DMS153 treated with DMSO at 0.1 percent for 48 hours (cell line): ENCODE results near the gene TMED9.
"Not testable (repeated sequence)": the region's sequence is repeated elsewhere in the genome, so short reads cannot be mapped to it uniquely, and the experiment has no call there.

ENCODE experiments used
- DNase-seq: peaks from one replicate; lab custom pipeline; 2025; ENCODE audit not compliant: unreplicated experiment; lab: John Stamatoyannopoulos, UW

TMED9 gene

GRCh38 chr5:177605667-177606066, 13.7 kb downstream of the TMED9 start:
- DNase-seq: no peak

- DNase-seq: no peak
Observed at GRCh38 chr5:177606071-177607051, 14.4 kb downstream of the TMED9 start.

- no peak for DNase-seq
Observed at GRCh38 chr5:177607115-177607451, 15.1 kb downstream of the TMED9 start.

- peak; percentile 22 for DNase-seq
Observed at GRCh38 chr5:177607452-177608192, 15.6 kb downstream of the TMED9 start.

- no peak for DNase-seq
Observed at GRCh38 chr5:177608243-177609075, 16.5 kb downstream of the TMED9 start.

- no peak for DNase-seq
Observed at GRCh38 chr5:177609076-177610059, 17.4 kb downstream of the TMED9 start.

GRCh38 chr5:177610131-177610769, 18.2 kb downstream of the TMED9 start:
- DNase-seq: no peak

GRCh38 chr5:177610770-177611445, 18.9 kb downstream of the TMED9 start:
- DNase-seq: no peak

GRCh38 chr5:177611446-177612214, 19.6 kb downstream of the TMED9 start:
- no peak for DNase-seq

GRCh38 chr5:177612215-177612673, 20.2 kb downstream of the TMED9 start:
- DNase-seq: no peak

- DNase-seq: no peak
Observed at GRCh38 chr5:177620560-177620959, 28.6 kb downstream of the TMED9 start.

GRCh38 chr5:177624172-177624571, 32.2 kb downstream of the TMED9 start:
- not testable (repeated sequence) for DNase-seq

GRCh38 chr5:177630186-177630585, 38.2 kb downstream of the TMED9 start:
- DNase-seq: not testable (repeated sequence)

GRCh38 chr5:177634912-177635311, 42.9 kb downstream of the TMED9 start:
- not testable (repeated sequence) for DNase-seq

- DNase-seq: not testable (repeated sequence)
Observed at GRCh38 chr5:177645462-177645861, 53.5 kb downstream of the TMED9 start.
